H1 (cell line): ENCODE data around the gene LTA. TPM values are rescaled to one million over a fixed set of nuclear protein-coding genes. Genes with fewer than 3 reads are reported as not detected.

Experiments
- BCL11A ChIP-seq, 2 experiments: IDR thresholded peaks; one replicate each; pipeline ENCODE4 v1.6.1; 2011; ENCODE audit warnings: low read depth in 2 of 2, low read length in 2 of 2, mild to moderate bottlenecking in 2 of 2
- CBX5 ChIP-seq: fragments of 300-800, 300-1000 bp; sonication (generic); IDR thresholded peaks from 2 replicates; pipeline ENCODE4 v1.7.1; 2016; ENCODE audit warnings: antibody characterized with exemption, low read length, low read depth
- polyA plus RNA-seq, 7 experiments: library from polyadenylated mRNA; depleted of rRNA in 3 of 7; stranded (reverse) in 5 of 7; unstranded in 2 of 7; fragments of >200 nt in 5 of 7; fragments of 200-250 nt in 2 of 7; gene quantifications; 1 replicate in 5 of 7; 2 replicates in 1 of 7; 4 replicates in 1 of 7; pipeline versions ENCODE4 v1.2.1 to v1.2.3, GENCODE V29; 2011 to 2013; ENCODE audit warnings: missing spikeins in 2 of 7, mixed read lengths in 2 of 7
- small RNA-seq: library from polyadenylated mRNA; stranded (forward); fragments of <200 nt; extraction: miRNeasy Mini kit (QIAGEN cat#:217004); gene quantifications from one replicate; pipeline ENCODE3, GENCODE V24; 2013; ENCODE audit not compliant: insufficient read depth
- total RNA-seq: library from RNA; stranded (reverse); fragmentation: NEBNext Ultra II Directional; extraction: Animal tissue kit (Norgen Biotek cat#: 25700); gene quantifications from 2 replicates; pipeline ENCODE4 v1.2.1, GENCODE V29; 2021

LTA gene
- total and polyA plus RNA-seq, 2 of the 8 experiments (the other 6 are each of a cell fraction or from before 2014, with no cell fraction given), result not detected

GRCh38 chr6:31622684-31623091, 50.6 kb downstream of the LTA start (continued):
- TF ChIP-seq BCL11A (IDR thresholded peaks at IDR 0.05; ENCODE audit: low read depth in 2 of 2, low read length in 2 of 2) (no peak), CBX5 (no peak)

Small RNA genes lying within 50 kb of the gene (small RNA-seq; reads per million reads assigned to genes)
- gene SNORA38 (15.9 reads per million, percentile 89 among the genes with 10 or more reads in this experiment), gene SNORD117 (95.2 reads per million, percentile 97 among the genes with 10 or more reads in this experiment), gene SNORD84 (not detected), gene UQCRHP1 (not detected)

Other genes with a start within 250 kb of the LTA start
Only the 30 nearest of the 34 such genes appear.
- gene HLA-B, start 215.1 kb upstream of the LTA start, total RNA-seq, result 129 and 154 TPM in 2 replicates
- 231 and 233 TPM in 2 replicates for gene HLA-B, start 215.1 kb upstream of the LTA start, polyA plus RNA-seq (2011; rRNA removed)
- gene MICA, start 168.7 kb upstream of the LTA start, total RNA-seq, result 11.3 and 12.5 TPM in 2 replicates
- 16.3 and 17.0 TPM in 2 replicates for gene MICA, start 168.7 kb upstream of the LTA start, polyA plus RNA-seq (2011; rRNA removed)
- gene MICB, start 74.1 kb upstream of the LTA start, total RNA-seq, result 15.4 and 16.2 TPM in 2 replicates
- 19.7 and 25.3 TPM in 2 replicates for gene MICB, start 74.1 kb upstream of the LTA start, polyA plus RNA-seq (2011; rRNA removed)
- not detected in 2 replicates for gene MCCD1, start 43.3 kb upstream of the LTA start, total RNA-seq
- not detected in 2 replicates for gene MCCD1, start 43.3 kb upstream of the LTA start, polyA plus RNA-seq (2011; rRNA removed)
- 780 and 794 TPM in 2 replicates for gene DDX39B, start 30.3 kb upstream of the LTA start, total RNA-seq
- gene DDX39B, start 30.3 kb upstream of the LTA start, polyA plus RNA-seq (2011; rRNA removed), result 896 and 1,164 TPM in 2 replicates
- gene ATP6V1G2, start 25.7 kb upstream of the LTA start, total RNA-seq, result 2.9 and 3.0 TPM in 2 replicates
- gene ATP6V1G2, start 25.7 kb upstream of the LTA start, polyA plus RNA-seq (2011; rRNA removed), result 5.1 and 5.7 TPM in 2 replicates
- 10.8 and 11.2 TPM in 2 replicates for gene NFKBIL1, start 24.7 kb upstream of the LTA start, total RNA-seq
- 7.5 and 17.0 TPM in 2 replicates for gene NFKBIL1, start 24.7 kb upstream of the LTA start, polyA plus RNA-seq (2011; rRNA removed)
- not detected in 2 replicates for gene TNF, start 3.3 kb downstream of the LTA start, total RNA-seq
- gene TNF, start 3.3 kb downstream of the LTA start, polyA plus RNA-seq (2011; rRNA removed), result not detected in 2 replicates
- 0.43 TPM in 1 of 2 replicates, not detected in the other for gene LTB, start 10.1 kb downstream of the LTA start, total RNA-seq
- 0.47 and 0.77 TPM in 2 replicates for gene LTB, start 10.1 kb downstream of the LTA start, polyA plus RNA-seq (2011; rRNA removed)
- gene LST1, start 14.0 kb downstream of the LTA start, total RNA-seq, result not detected in 2 replicates
- gene LST1, start 14.0 kb downstream of the LTA start, polyA plus RNA-seq (2011; rRNA removed), result 0.25 TPM in 1 of 2 replicates, not detected in the other
- not detected in 2 replicates for gene NCR3, start 20.7 kb downstream of the LTA start, total RNA-seq
- 0.67 and 0.72 TPM in 2 replicates for gene NCR3, start 20.7 kb downstream of the LTA start, polyA plus RNA-seq (2011; rRNA removed)
- gene AIF1, start 42.9 kb downstream of the LTA start, total RNA-seq, result 7.5 and 9.8 TPM in 2 replicates
- 3.7 and 6.3 TPM in 2 replicates for gene AIF1, start 42.9 kb downstream of the LTA start, polyA plus RNA-seq (2011; rRNA removed)
- 300 and 303 TPM in 2 replicates for gene PRRC2A, start 48.4 kb downstream of the LTA start, total RNA-seq
- gene PRRC2A, start 48.4 kb downstream of the LTA start, polyA plus RNA-seq (2011; rRNA removed), result 118 and 203 TPM in 2 replicates
- 325 and 354 TPM in 2 replicates for gene BAG6, start 80.4 kb downstream of the LTA start, total RNA-seq
- gene BAG6, start 80.4 kb downstream of the LTA start, polyA plus RNA-seq (2011; rRNA removed), result 199 and 291 TPM in 2 replicates
- 3.4 and 3.8 TPM in 2 replicates for gene APOM, start 83.6 kb downstream of the LTA start, total RNA-seq
- gene APOM, start 83.6 kb downstream of the LTA start, polyA plus RNA-seq (2011; rRNA removed), result 9.2 and 12.0 TPM in 2 replicates
- gene C6orf47, start 88.5 kb downstream of the LTA start, total RNA-seq, result 14.6 and 15.6 TPM in 2 replicates
- gene C6orf47, start 88.5 kb downstream of the LTA start, polyA plus RNA-seq (2011; rRNA removed), result 4.7 and 7.2 TPM in 2 replicates
- 24.5 and 26.9 TPM in 2 replicates for gene GPANK1, start 92.7 kb downstream of the LTA start, total RNA-seq
- gene GPANK1, start 92.7 kb downstream of the LTA start, polyA plus RNA-seq (2011; rRNA removed), result 30.2 and 33.2 TPM in 2 replicates
- 192 and 208 TPM in 2 replicates for gene CSNK2B, start 93.8 kb downstream of the LTA start, total RNA-seq
- gene CSNK2B, start 93.8 kb downstream of the LTA start, polyA plus RNA-seq (2011; rRNA removed), result 147 and 169 TPM in 2 replicates
- 12.1 and 12.6 TPM in 2 replicates for gene LY6G5B, start 97.7 kb downstream of the LTA start, total RNA-seq
- gene LY6G5B, start 97.7 kb downstream of the LTA start, polyA plus RNA-seq (2011; rRNA removed), result 9.5 and 10.6 TPM in 2 replicates
- 1.1 and 1.2 TPM in 2 replicates for gene LY6G5C, start 108.8 kb downstream of the LTA start, total RNA-seq
- 1.8 and 2.1 TPM in 2 replicates for gene LY6G5C, start 108.8 kb downstream of the LTA start, polyA plus RNA-seq (2011; rRNA removed)
- gene ABHD16A, start 131.0 kb downstream of the LTA start, total RNA-seq, result 29.3 and 32.9 TPM in 2 replicates
- 40.2 and 49.6 TPM in 2 replicates for gene ABHD16A, start 131.0 kb downstream of the LTA start, polyA plus RNA-seq (2011; rRNA removed)
- gene LY6G6F, start 134.6 kb downstream of the LTA start, total RNA-seq, result not detected in 2 replicates
- gene LY6G6F, start 134.6 kb downstream of the LTA start, polyA plus RNA-seq (2011; rRNA removed), result not detected in 2 replicates
- gene LY6G6D, start 143.1 kb downstream of the LTA start, total RNA-seq, result not detected in 2 replicates
- gene LY6G6D, start 143.1 kb downstream of the LTA start, polyA plus RNA-seq (2011; rRNA removed), result 0.74 and 1.8 TPM in 2 replicates
- 0.33 TPM in 1 of 2 replicates, not detected in the other for gene LY6G6C, start 149.5 kb downstream of the LTA start, total RNA-seq
- 0.23 and 0.49 TPM in 2 replicates for gene LY6G6C, start 149.5 kb downstream of the LTA start, polyA plus RNA-seq (2011; rRNA removed)
- not detected in 2 replicates for gene MPIG6B, start 151.1 kb downstream of the LTA start, total RNA-seq
- gene MPIG6B, start 151.1 kb downstream of the LTA start, polyA plus RNA-seq (2011; rRNA removed), result 0.18 and 0.33 TPM in 2 replicates
- 53.3 and 55.5 TPM in 2 replicates for gene DDAH2, start 157.0 kb downstream of the LTA start, total RNA-seq
- 73.5 and 104 TPM in 2 replicates for gene DDAH2, start 157.0 kb downstream of the LTA start, polyA plus RNA-seq (2011; rRNA removed)
- 250 and 259 TPM in 2 replicates for gene CLIC1, start 164.2 kb downstream of the LTA start, total RNA-seq
- 236 and 277 TPM in 2 replicates for gene CLIC1, start 164.2 kb downstream of the LTA start, polyA plus RNA-seq (2011; rRNA removed)
- gene MSH5, start 167.7 kb downstream of the LTA start, total RNA-seq, result 21.3 and 25.3 TPM in 2 replicates
- 26.5 and 34.5 TPM in 2 replicates for gene MSH5, start 167.7 kb downstream of the LTA start, polyA plus RNA-seq (2011; rRNA removed)
- 3.4 and 5.9 TPM in 2 replicates for gene SAPCD1, start 190.4 kb downstream of the LTA start, total RNA-seq
- 3.1 and 4.4 TPM in 2 replicates for gene SAPCD1, start 190.4 kb downstream of the LTA start, polyA plus RNA-seq (2011; rRNA removed)
- gene VWA7, start 205.0 kb downstream of the LTA start, total RNA-seq, result 1.5 and 2.1 TPM in 2 replicates
- gene VWA7, start 205.0 kb downstream of the LTA start, polyA plus RNA-seq (2011; rRNA removed), result 0.82 and 1.1 TPM in 2 replicates